IMR-90 (cell line): ENCODE results near the gene MCUR1. TPM values are rescaled to one million over a fixed set of nuclear protein-coding genes. Genes with fewer than 3 reads are reported as not detected.

Experiments used
- ATAC-seq: fragments of 200-7000 bp; cut with Tn5 transposase; 2 replicates; pipeline ENCODE4 v1.9.1; 2020; ENCODE audit warnings: low read depth, mild to moderate bottlenecking, moderate library complexity
- BruUV-seq: library from RNA; stranded (reverse); fragments of 400-500 nt; replicated peaks from 2 replicates; lab custom pipeline; 2021; lab: Mats Ljungman, UMichigan
- CTCF ChIA-PET: fragments of 300-600 bp; formaldehyde crosslinking; extraction: SDS; loops from one replicate; lab custom pipeline; 2021; ENCODE audit warnings: antibody characterized with exemption; lab: Yijun Ruan, JAX
- POLR2A ChIA-PET: fragments of 300-600 bp; sonication (Branson Sonifier 250); formaldehyde crosslinking; loops from one replicate; lab custom pipeline; 2022; ENCODE audit warnings: antibody characterized with exemption; ENCODE audit not compliant: unreplicated experiment; lab: Charles Lee
- DNase-seq: peaks from one replicate; pipeline ENCODE4 v3.0.0; 2013
- H2AFZ ChIP-seq: replicated peaks from 2 replicates; pipeline ENCODE3; 2013; ENCODE audit warnings: low read length, mild to moderate bottlenecking; ENCODE audit not compliant: poor library complexity
- H2AK5ac ChIP-seq: 2 replicates; pipeline ENCODE4 v1.6.1; 2013; ENCODE audit warnings: low read depth, low read length, inconsistent platforms
- H2AK9ac ChIP-seq: replicated peaks from 2 replicates; pipeline ENCODE3; 2013; ENCODE audit warnings: mild to moderate bottlenecking, low read depth, low read length, moderate library complexity; ENCODE audit not compliant: poor library complexity
- H2BK120ac ChIP-seq: 2 replicates; pipeline ENCODE4 v1.6.1; 2013; ENCODE audit warnings: low read depth, low read length, inconsistent platforms
- H2BK15ac ChIP-seq: 3 replicates; pipeline ENCODE4 v1.6.1; 2013; ENCODE audit warnings: low read depth, low read length, inconsistent platforms
- H2BK20ac ChIP-seq: 2 replicates; pipeline ENCODE4 v1.6.1; 2013; ENCODE audit warnings: low read depth, mild to moderate bottlenecking, inconsistent platforms, low read length, moderate library complexity
- H2BK5ac ChIP-seq: 2 replicates; pipeline ENCODE4 v1.6.1; 2013; ENCODE audit warnings: mild to moderate bottlenecking, low read depth, low read length, inconsistent platforms; ENCODE audit not compliant: poor library complexity, severe bottlenecking
- H3K14ac ChIP-seq: replicated peaks from 2 replicates; pipeline ENCODE4 v1.6.1; 2013; ENCODE audit warnings: low read depth, low read length, inconsistent platforms
- H3K18ac ChIP-seq: 2 replicates; pipeline ENCODE4 v1.6.1; 2013; ENCODE audit warnings: low read depth, low read length, control low read depth
- H3K23ac ChIP-seq: 2 replicates; pipeline ENCODE4 v1.6.1; 2013; ENCODE audit warnings: low read depth, low read length, inconsistent platforms
- H3K27ac ChIP-seq: 2 replicates; pipeline ENCODE4 v1.5.1; 2013; ENCODE audit warnings: mild to moderate bottlenecking, control low read depth, low read length; ENCODE audit not compliant: insufficient read depth
- H3K27me3 ChIP-seq: 2 replicates; pipeline ENCODE4 v1.6.1; 2013; ENCODE audit warnings: low read length; ENCODE audit not compliant: control insufficient read depth, insufficient read depth
- H3K36me3 ChIP-seq: 2 replicates; pipeline ENCODE4 v1.6.1; 2013; ENCODE audit warnings: low read length, mixed read lengths; ENCODE audit not compliant: control insufficient read depth, insufficient read depth
- H3K4ac ChIP-seq: 2 replicates; pipeline ENCODE4 v1.6.1; 2013; ENCODE audit warnings: low read depth, low read length, inconsistent platforms
- H3K4me1 ChIP-seq: 2 replicates; pipeline ENCODE4 v1.6.1; 2013; ENCODE audit warnings: low read length, mixed read lengths; ENCODE audit not compliant: control insufficient read depth, insufficient read depth
- H3K4me2 ChIP-seq: 2 replicates; pipeline ENCODE4 v1.6.1; 2013; ENCODE audit warnings: low read depth, mild to moderate bottlenecking, control low read depth, low read length, moderate library complexity
- H3K4me3 ChIP-seq: 2 replicates; pipeline ENCODE4 v1.5.1; 2013; ENCODE audit warnings: low read depth, mild to moderate bottlenecking, control low read depth, low read length, moderate library complexity; ENCODE audit not compliant: insufficient read depth
- H3K56ac ChIP-seq: 2 replicates; pipeline ENCODE4 v1.6.1; 2013; ENCODE audit warnings: low read length, inconsistent platforms; ENCODE audit not compliant: insufficient read depth; ENCODE audit errors: extremely low read depth
- H3K79me1 ChIP-seq, 2 experiments: 2 replicates each; pipeline ENCODE4 v1.6.1; 2013; ENCODE audit warnings: low read length in 2 of 2, inconsistent platforms in 1 of 2, low read depth in 1 of 2
- H3K9ac ChIP-seq: 2 replicates; pipeline ENCODE4 v1.6.1; 2013; ENCODE audit warnings: low read depth, low read length, control low read depth
- H3K9me1 ChIP-seq: 2 replicates; pipeline ENCODE4 v1.6.1; 2013; ENCODE audit warnings: low read length, inconsistent platforms; ENCODE audit not compliant: insufficient read depth
- H3K9me3 ChIP-seq: 2 replicates; pipeline ENCODE4 v1.6.1; 2013; ENCODE audit warnings: low read length; ENCODE audit not compliant: control insufficient read depth, insufficient read depth
- H4K20me1 ChIP-seq: 2 replicates; pipeline ENCODE4 v1.6.1; 2013; ENCODE audit warnings: low read length, inconsistent platforms; ENCODE audit not compliant: insufficient read depth
- H4K5ac ChIP-seq: 2 replicates; pipeline ENCODE4 v1.6.1; 2013; ENCODE audit warnings: mild to moderate bottlenecking, low read depth, low read length, control low read depth
- H4K8ac ChIP-seq, 2 experiments: 2 replicates each; pipeline ENCODE4 v1.6.1; 2013; ENCODE audit warnings: low read depth in 2 of 2, low read length in 2 of 2, control low read depth in 1 of 2, inconsistent platforms in 1 of 2
- H4K91ac ChIP-seq: 2 replicates; pipeline ENCODE4 v1.6.1; 2013; ENCODE audit warnings: low read depth, low read length, inconsistent platforms; ENCODE audit not compliant: insufficient read depth
- BHLHE40 ChIP-seq: fragments of 150-350 bp; IDR thresholded peaks from 2 replicates; pipeline ENCODE4 v1.6.1; 2016; ENCODE audit warnings: mild to moderate bottlenecking, low read depth, low read length
- CEBPB ChIP-seq: IDR thresholded peaks from 2 replicates; pipeline ENCODE4 v1.6.1; 2012; ENCODE audit warnings: low read depth, low read length, improper control_type of control experiment
- CTCF ChIP-seq: conservative IDR thresholded peaks from 2 replicates; pipeline ENCODE4 v1.5.1; 2012; ENCODE audit warnings: mild to moderate bottlenecking, low read depth, low read length, improper control_type of control experiment
- ELK1 ChIP-seq: fragments of 150-350 bp; IDR thresholded peaks from 2 replicates; pipeline ENCODE4 v1.6.1; 2016; ENCODE audit warnings: low read depth, mild to moderate bottlenecking, low read length, moderate library complexity, borderline replicate concordance
- FOS ChIP-seq: fragments of 150-350 bp; IDR thresholded peaks from 2 replicates; pipeline ENCODE4 v1.6.1; 2016; ENCODE audit warnings: low read depth, low read length
- MAFK ChIP-seq: IDR thresholded peaks from 2 replicates; pipeline ENCODE4 v1.6.1; 2012; ENCODE audit warnings: low read depth, low read length, improper control_type of control experiment
- MAZ ChIP-seq: IDR thresholded peaks from 2 replicates; pipeline ENCODE4 v1.6.1; 2012; ENCODE audit warnings: low read depth, mild to moderate bottlenecking, low read length, improper control_type of control experiment, moderate library complexity, borderline replicate concordance
- MXI1 ChIP-seq: IDR thresholded peaks from 2 replicates; pipeline ENCODE4 v1.6.1; 2012; ENCODE audit warnings: low read depth, mild to moderate bottlenecking, low read length, moderate library complexity, borderline replicate concordance
- NFE2L2 ChIP-seq: fragments of 150-350 bp; IDR thresholded peaks from 2 replicates; pipeline ENCODE4 v1.6.1; 2016; ENCODE audit warnings: low read depth, mild to moderate bottlenecking, low read length
- POLR2A ChIP-seq: IDR thresholded peaks from 2 replicates; pipeline ENCODE4 v1.6.1; 2012; ENCODE audit warnings: mild to moderate bottlenecking, low read depth, low read length
- RAD21 ChIP-seq: IDR thresholded peaks from 2 replicates; pipeline ENCODE4 v1.6.1; 2012; ENCODE audit warnings: low read length, improper control_type of control experiment
- RCOR1 ChIP-seq: IDR thresholded peaks from 2 replicates; pipeline ENCODE4 v1.6.1; 2012; ENCODE audit warnings: mild to moderate bottlenecking, low read length, improper control_type of control experiment; ENCODE audit not compliant: insufficient replicate concordance
- SMC3 ChIP-seq: fragments of 150-350 bp; IDR thresholded peaks from 2 replicates; pipeline ENCODE4 v1.6.1; 2016; ENCODE audit warnings: low read depth, mild to moderate bottlenecking, antibody characterized with exemption, low read length, moderate library complexity
- USF2 ChIP-seq: fragments of 150-350 bp; IDR thresholded peaks from 2 replicates; pipeline ENCODE4 v1.6.1; 2017; ENCODE audit warnings: mild to moderate bottlenecking, antibody characterized with exemption, low read length, low read depth
- WGBS, 2 experiments: methylation state at CpG; one replicate each; pipeline versions ENCODE4 v1.1.5 to v1.1.7; 2013; ENCODE audit warnings: missing lambda C conversion rate in 2 of 2; ENCODE audit not compliant: insufficient read length in 1 of 2; ENCODE audit errors: extremely low coverage in 2 of 2; 5-methylcytosine and 5-hydroxymethylcytosine counted together
- dilution Hi-C: fragments of 300-500 bp; cut with HindIII; formaldehyde crosslinking; loops from one replicate; pipeline ENCODE4 v1.14.3; 2018; ENCODE audit warnings: low sequenced_read_pairs; ENCODE audit not compliant: unreplicated experiment
- in situ Hi-C: fragments of 300-500 bp; cut with MboI; formaldehyde crosslinking; loops from 3 replicates; pipeline ENCODE4 v1.14.3; 2019; ENCODE audit warnings: low sequenced_read_pairs, inconsistent platforms, mixed read lengths
- intact Hi-C: fragments of 100-400 bp; cut with micrococcal nuclease; formaldehyde crosslinking; loops from 2 replicates; pipeline ENCODE4 v1.10.0; 2022
- polyA plus RNA-seq, 3 experiments: library from polyadenylated mRNA; depleted of rRNA; stranded (reverse); fragments of >200 nt; gene quantifications; 2 replicates each; pipeline ENCODE4 v1.2.3, GENCODE V29; 2012; ENCODE audit warnings: low replicate concordance in 1 of 3
- total RNA-seq: library from RNA; depleted of rRNA; stranded (reverse); fragments of >200 nt; gene quantifications from 2 replicates; pipeline ENCODE4 v1.2.3, GENCODE V29; 2012

The MCUR1 gene
- total and polyA plus RNA-seq, 2 of the 4 experiments (the other 2 are of a cell fraction): 4.1 to 6.5 TPM

GRCh38 chr6:13827032-13827431, 12.7 kb upstream of the MCUR1 start:
- no peaks in the 10 kb centered on the region for H4K20me1 ChIP-seq
- in situ Hi-C loops (no loop called here), dilution Hi-C loops (no loop called here), intact Hi-C loops (no loop called here)
- H3K79me1 ChIP-seq: no peaks in the 10 kb centered on the region
- no TSS peak for BruUV-seq
- no peak overlapping the region for H2AK9ac ChIP-seq
- no peak overlapping the region for H3K56ac ChIP-seq
- no peak overlapping the region for H3K4me3 ChIP-seq
- ChIA-PET CTCF (interaction anchor here (0.5 kb wide), 1 partner anchor 77 kb away, joined by 3 read pairs; no protein-coding TSS in a partner anchor), POLR2A (no interaction called here)
- no peak overlapping the region for H2BK5ac ChIP-seq
- no peak overlapping the region for H4K8ac ChIP-seq
- WGBS, 2 experiments: no CpG with 5 or more reads among the region's 2 CpGs
- H3K27me3 ChIP-seq: peaks cover 3% of the 10 kb centered on the region
- no peak overlapping the region for H3K27ac ChIP-seq
- H3K9ac ChIP-seq: no peak overlapping the region
- H3K36me3 ChIP-seq: no peaks in the 10 kb centered on the region
- no peak overlapping the region for H3K23ac ChIP-seq
- ATAC-seq (no peak), DNase-seq (no peak)
- TF ChIP-seq BHLHE40: no peak
- TF ChIP-seq RCOR1: no peak
- TF ChIP-seq CTCF: no peak
- TF ChIP-seq SMC3: no peak
- no peak for TF ChIP-seq MAFK
- no peak for TF ChIP-seq POLR2A
- no peak for TF ChIP-seq ELK1
- TF ChIP-seq MXI1: no peak
- no peak for TF ChIP-seq RAD21
- no peak for TF ChIP-seq CEBPB
- no peak for TF ChIP-seq USF2
- TF ChIP-seq NFE2L2: no peak
- TF ChIP-seq MAZ: no peak
- no peak for TF ChIP-seq FOS
- H3K9me3 ChIP-seq: no peaks in the 10 kb centered on the region; the same call in 1 of the 2 replicates
- H3K9me1 ChIP-seq: no peaks in the 10 kb centered on the region
- no peak overlapping the region for H2AK5ac ChIP-seq
- H4K5ac ChIP-seq: no peak overlapping the region
- H2BK15ac ChIP-seq: no peak overlapping the region
- H2AFZ ChIP-seq: no peak overlapping the region
- H3K4me2 ChIP-seq: no peak overlapping the region
- H2BK20ac ChIP-seq: no peak overlapping the region
- no peak overlapping the region for H3K14ac ChIP-seq
- no peak overlapping the region for H3K4ac ChIP-seq
- no peak overlapping the region for H4K91ac ChIP-seq
- H3K18ac ChIP-seq: no peak overlapping the region
- H3K4me1 ChIP-seq: no peaks in the 10 kb centered on the region
- H2BK120ac ChIP-seq: no peak overlapping the region
